Stomach (tissue), 4 donors: ENCODE measurements around the gene ACP6.

Experiments used
- CTCF ChIP-seq, 7 experiments: fragments of 450-650 bp in 4 of 7; fragments of 200-600 bp in 3 of 7; sonication (generic) in 3 of 7; IDR thresholded peaks; one replicate each; pipeline ENCODE4 v1.5.1; 2016 to 2019; ENCODE audit warnings: antibody characterized with exemption in 7 of 7, control low read depth in 2 of 7, mild to moderate bottlenecking in 1 of 7
- EP300 ChIP-seq: sonication (generic); formaldehyde crosslinking; IDR thresholded peaks from one replicate; pipeline ENCODE4 v1.6.1; 2017; ENCODE audit warnings: antibody characterized with exemption
- POLR2A ChIP-seq, 4 donors: fragments of 450-650 bp; IDR thresholded peaks; one replicate each; pipeline ENCODE4 v1.6.1; 2016; ENCODE audit warnings: antibody characterized with exemption in 4 of 4, control low read depth in 2 of 4, mild to moderate bottlenecking in 1 of 4, moderate library complexity in 1 of 4
- POLR2AphosphoS5 ChIP-seq, 3 donors: sonication (generic); formaldehyde crosslinking; IDR thresholded peaks; one replicate each; pipeline ENCODE4 v1.6.1; 2016; ENCODE audit warnings: antibody characterized with exemption in 3 of 3

DNA sequence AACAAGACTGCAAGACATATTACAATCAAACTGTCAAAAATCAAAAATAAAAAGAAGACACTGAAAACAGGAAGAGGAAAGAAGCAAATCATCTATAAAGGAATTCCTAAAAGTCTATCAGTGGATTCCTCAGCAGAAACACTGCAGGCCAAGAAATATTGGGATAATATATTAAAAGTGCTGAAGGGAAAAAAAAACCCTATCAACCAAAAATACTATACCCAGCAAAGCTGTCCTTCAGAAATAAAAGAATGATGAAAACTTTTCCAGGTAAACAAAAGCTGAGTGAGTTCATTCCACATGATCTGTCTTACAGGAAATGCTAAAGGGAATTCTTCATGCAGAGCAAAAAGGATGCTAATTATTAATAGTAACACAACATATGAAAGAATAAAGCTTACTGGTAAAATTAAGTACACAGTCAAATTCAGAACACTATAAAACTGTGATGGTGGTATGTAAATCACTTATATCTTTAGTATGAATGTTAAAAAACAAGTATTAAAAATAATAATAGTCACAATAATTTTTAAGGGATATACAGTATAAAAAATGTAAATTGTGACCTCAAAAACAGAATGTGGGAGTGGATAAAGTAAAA, 12.9 kb upstream of the ACP6 start:
- TF ChIP-seq POLR2AphosphoS5 (IDR thresholded peaks at IDR 0.05), result no peak
- no peak for TF ChIP-seq CTCF (IDR thresholded peaks at IDR 0.05)
- no peak for TF ChIP-seq POLR2A (IDR thresholded peaks at IDR 0.05)
- no peak for TF ChIP-seq EP300
